GM04504 (cell line): ENCODE measurements around the gene ARHGAP36.

ENCODE experiments used
- DNase-seq: peaks from one replicate; pipeline ENCODE4 v3.0.0-alpha.2; 2012; ENCODE audit warnings: low read depth

ARHGAP36 gene

GRCh38 chrX:131068945-131069719, 11.0 kb downstream of the ARHGAP36 start:
- no peak for DNase-seq

- DNase-seq, result no peak
Measured at GRCh38 chrX:131072871-131073571, 14.9 kb downstream of the ARHGAP36 start.

DNA sequence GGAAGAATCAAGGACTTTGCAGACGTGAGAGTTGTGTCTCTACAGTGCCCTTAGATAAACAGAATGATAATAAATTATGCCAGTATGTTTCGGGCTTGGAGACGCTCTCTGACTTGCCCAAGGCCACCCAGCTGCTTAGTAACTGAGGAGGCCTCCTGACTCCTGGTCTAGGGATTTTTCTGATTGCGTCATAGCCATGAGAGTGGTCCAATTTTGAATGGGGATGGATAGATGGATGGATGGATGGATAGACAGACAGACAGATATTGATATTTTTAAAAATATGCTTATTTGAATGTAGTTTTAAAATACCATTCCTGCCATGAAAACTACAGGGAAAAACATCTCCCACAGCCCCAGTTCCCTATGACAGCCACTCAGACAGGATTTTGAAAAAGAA, 15.5 kb downstream of the ARHGAP36 start:
- no peak for DNase-seq

GRCh38 chrX:131081772-131082740, 23.9 kb downstream of the ARHGAP36 start:
- no peak for DNase-seq

DNA sequence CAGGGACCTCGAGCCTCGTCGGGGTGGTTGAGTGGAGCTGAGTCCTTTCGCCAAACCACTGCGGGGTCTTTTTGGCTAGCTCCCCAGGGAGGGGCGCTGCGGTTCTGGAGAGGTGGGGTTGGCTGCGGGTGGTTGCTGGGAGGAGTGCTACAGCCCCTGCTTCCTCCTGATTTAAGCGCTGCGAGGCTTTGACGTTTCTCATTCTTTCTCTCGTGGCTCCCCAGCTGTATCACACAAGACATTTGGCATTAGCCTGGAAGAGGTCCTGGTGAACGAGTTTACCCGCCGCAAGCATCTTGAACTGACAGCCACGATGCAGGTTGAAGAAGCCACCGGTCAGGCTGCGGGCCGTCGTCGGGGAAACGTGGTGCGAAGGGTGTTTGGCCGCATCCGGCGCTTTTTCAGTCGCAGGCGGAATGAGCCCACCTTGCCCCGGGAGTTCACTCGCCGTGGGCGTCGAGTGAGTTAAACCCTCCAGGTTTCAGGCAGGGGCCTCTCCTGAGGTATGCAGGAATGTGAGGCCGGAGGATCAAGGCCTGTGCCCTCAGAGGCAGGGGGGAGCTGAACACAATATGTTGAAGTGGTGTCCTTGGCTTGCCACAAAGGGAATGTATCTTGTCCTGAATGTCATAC, 25.5 kb downstream of the ARHGAP36 start:
- no peak for DNase-seq

DNA sequence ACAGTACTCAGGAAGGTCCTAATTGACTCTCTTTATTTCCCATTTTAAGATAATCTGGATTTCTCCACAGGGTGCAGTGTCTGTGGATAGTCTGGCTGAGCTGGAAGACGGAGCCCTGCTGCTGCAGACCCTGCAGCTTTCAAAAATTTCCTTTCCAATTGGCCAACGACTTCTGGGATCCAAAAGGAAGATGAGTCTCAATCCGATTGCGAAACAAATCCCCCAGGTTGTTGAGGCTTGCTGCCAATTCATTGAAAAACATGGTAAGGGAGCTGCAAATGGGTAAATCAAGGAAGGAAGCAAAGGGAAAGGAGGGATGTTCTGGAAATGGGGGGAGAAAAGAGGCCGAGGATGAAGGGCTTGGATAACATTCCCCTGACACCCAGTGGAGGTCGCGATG, 26.0 kb downstream of the ARHGAP36 start:
- DNase-seq, result no peak

DNA sequence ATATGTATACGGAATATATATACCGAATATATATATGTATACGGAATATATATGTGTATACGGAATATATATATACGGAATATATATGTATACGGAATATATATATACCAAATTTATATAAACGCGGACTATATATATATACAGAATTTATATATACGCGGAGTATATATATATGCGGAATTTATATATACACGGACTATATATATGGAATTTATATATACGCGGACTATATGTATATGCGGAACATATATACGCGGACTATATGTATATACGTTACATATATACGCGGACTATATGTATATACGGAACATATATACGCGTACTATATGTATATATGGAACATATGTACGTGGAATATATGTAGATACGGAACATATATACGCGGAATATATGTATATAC, 78.6 kb downstream of the ARHGAP36 start:
- DNase-seq, result no peak

DNA sequence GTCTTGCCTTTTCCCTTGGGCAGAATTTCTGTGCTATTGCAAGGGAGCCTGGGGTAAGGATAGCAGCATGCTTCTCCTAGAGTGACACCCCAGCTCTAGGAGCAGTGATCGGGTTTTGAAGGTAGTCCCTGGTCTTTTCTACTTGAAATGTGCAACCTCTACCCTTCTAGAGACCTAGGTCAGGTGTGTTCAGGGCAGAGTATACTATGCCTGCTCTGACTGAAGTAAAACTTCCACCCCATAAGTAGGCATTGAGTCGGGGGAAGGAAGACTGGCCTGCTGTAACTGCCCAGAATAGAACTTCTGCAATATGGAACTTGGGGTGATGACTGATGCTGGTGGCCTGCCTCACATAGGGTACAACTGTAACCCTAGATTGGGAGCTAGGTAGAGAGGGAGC, 80.9 kb downstream of the ARHGAP36 start:
- no peak for DNase-seq
